AG08395 (cell line): Measurements from ENCODE around the gene MYO1G.

ENCODE experiments used
- DNase-seq: peaks from one replicate; pipeline ENCODE4 v3.0.0; 2012; ENCODE audit warnings: mixed read lengths, low spot score

The MYO1G gene

GRCh38 chr7:44980393-44981034 is 1.7 kb upstream of the MYO1G start:
- DNase-seq: no peak

GRCh38 chr7:44979481-44980392 is 922 bp upstream of the MYO1G start:
- peak; percentile 43 for DNase-seq

GRCh38 chr7:44977959-44978335 is 868 bp downstream of the MYO1G start:
- no peak for DNase-seq

- no peak for DNase-seq
Measured at GRCh38 chr7:44977304-44977958, 1.4 kb downstream of the MYO1G start.

- no peak for DNase-seq
Measured at GRCh38 chr7:44976746-44977196, 2.0 kb downstream of the MYO1G start.

- no peak for DNase-seq
Measured at GRCh38 chr7:44976040-44976745, 2.6 kb downstream of the MYO1G start.

GRCh38 chr7:44975331-44976039 is 3.3 kb downstream of the MYO1G start:
- DNase-seq: no peak

GRCh38 chr7:44974549-44974948 is 4.3 kb downstream of the MYO1G start:
- no peak for DNase-seq

GRCh38 chr7:44973610-44974401 is 5.0 kb downstream of the MYO1G start:
- peak; percentile 41 for DNase-seq

GRCh38 chr7:44972562-44972961 is 6.3 kb downstream of the MYO1G start:
- DNase-seq: no peak

GRCh38 chr7:44971902-44972441 is 6.8 kb downstream of the MYO1G start:
- DNase-seq: no peak

GRCh38 chr7:44971188-44971901 is 7.5 kb downstream of the MYO1G start:
- no peak for DNase-seq

- DNase-seq: no peak
Measured at GRCh38 chr7:44970523-44971051, 8.2 kb downstream of the MYO1G start.

- DNase-seq: no peak
Measured at GRCh38 chr7:44969701-44970522, 8.9 kb downstream of the MYO1G start.

GRCh38 chr7:44969049-44969700 is 9.6 kb downstream of the MYO1G start:
- DNase-seq: no peak

- no peak for DNase-seq
Measured at GRCh38 chr7:44967571-44968446, 11.0 kb downstream of the MYO1G start.
